Fibroblast of lung (primary cell): ENCODE measurements around the gene NID1. TPM values are rescaled to one million over a fixed set of nuclear protein-coding genes. Genes with fewer than 3 reads are reported as not detected.

Experiments used
- DNase-seq, 2 donors: peaks; one replicate each; pipeline versions ENCODE4 v3.0.0 to v3.0.0-alpha.2; 2010; ENCODE audit warnings: low read depth in 2 of 2
- H2AFZ ChIP-seq: 2 replicates; pipeline ENCODE4 v1.5.1; 2012; ENCODE audit warnings: low read length, control low read depth, inconsistent platforms
- H3K27ac ChIP-seq: 2 replicates; pipeline ENCODE4 v1.5.1; 2011; ENCODE audit warnings: low read length, control low read depth; ENCODE audit not compliant: insufficient read depth
- H3K27me3 ChIP-seq: 2 replicates; pipeline ENCODE4 v1.5.1; 2011; ENCODE audit warnings: mild to moderate bottlenecking, low read length; ENCODE audit not compliant: control insufficient read depth, insufficient read depth
- H3K36me3 ChIP-seq: 2 replicates; pipeline ENCODE4 v1.5.1; 2011; ENCODE audit warnings: low read length; ENCODE audit not compliant: control insufficient read depth, insufficient read depth
- H3K4me1 ChIP-seq: 2 replicates; pipeline ENCODE4 v1.5.1; 2011; ENCODE audit warnings: low read length; ENCODE audit not compliant: control insufficient read depth, insufficient read depth; ENCODE audit errors: extremely low read depth
- H3K4me2 ChIP-seq: 2 replicates; pipeline ENCODE4 v1.5.1; 2011; ENCODE audit warnings: low read length, control low read depth; ENCODE audit not compliant: insufficient read depth; ENCODE audit errors: extremely low read depth
- H3K4me3 ChIP-seq, 4 experiments: fragments of 200-600 bp in 1 of 4; sonication (generic) in 1 of 4; replicated peaks in 1 of 4; 2 replicates each; pipeline ENCODE4 v1.5.1; 2011 to 2016; ENCODE audit warnings: low read length in 4 of 4, low read depth in 3 of 4, mild to moderate bottlenecking in 3 of 4, control low read depth in 2 of 4, inconsistent platforms in 1 of 4, mixed read lengths in 1 of 4; ENCODE audit not compliant: insufficient read depth in 1 of 4; ENCODE audit errors: control extremely low read depth in 1 of 4
- H3K79me2 ChIP-seq: 2 replicates; pipeline ENCODE4 v1.5.1; 2012; ENCODE audit warnings: mild to moderate bottlenecking, low read length, inconsistent platforms; ENCODE audit not compliant: control insufficient read depth, insufficient read depth
- H3K9ac ChIP-seq: 2 replicates; pipeline ENCODE4 v1.5.1; 2011; ENCODE audit warnings: mild to moderate bottlenecking, low read length, control low read depth; ENCODE audit not compliant: insufficient read depth
- H3K9me3 ChIP-seq: 2 replicates; pipeline ENCODE4 v1.5.1; 2012; ENCODE audit warnings: low read depth, low read length; ENCODE audit not compliant: control insufficient read depth, insufficient read depth
- H4K20me1 ChIP-seq: 2 replicates; pipeline ENCODE4 v1.5.1; 2011; ENCODE audit warnings: low read length; ENCODE audit not compliant: control insufficient read depth, insufficient read depth; ENCODE audit errors: extremely low read depth
- EZH2 ChIP-seq: IDR thresholded peaks from 2 replicates; pipeline ENCODE4 v1.5.1; 2012; ENCODE audit warnings: low read length, control low read depth, mild to moderate bottlenecking; ENCODE audit errors: missing control alignments
- polyA plus RNA-seq, 2 donors: library from polyadenylated mRNA; depleted of rRNA in 1 of 2; stranded (reverse) in 1 of 2; unstranded in 1 of 2; fragments of >200 nt; gene quantifications; 2 replicates each; pipeline ENCODE4 v1.2.1, GENCODE V29; 2011 to 2012; ENCODE audit warnings: missing spikeins in 1 of 2
- total RNA-seq: library from RNA; depleted of rRNA; stranded (reverse); fragments of >200 nt; gene quantifications from 2 replicates; pipeline ENCODE4 v1.2.1, GENCODE V29; 2014
- TF ChIP-seq, protein P1 (sequence below), 2 donors: IDR thresholded peaks in 1 of 2; conservative IDR thresholded peaks in 1 of 2; 1 replicate in 1 of 2; 2 replicates in 1 of 2; pipeline ENCODE4 v1.5.1; 2011 to 2012; ENCODE audit warnings: low read length in 2 of 2, control low read depth in 1 of 2, inconsistent platforms in 1 of 2, low read depth in 1 of 2, mild to moderate bottlenecking in 1 of 2

The NID1 gene
- total and polyA plus RNA-seq, 2 donors (not counting 1 experiment from before 2014, with no cell fraction given), result 29.1 to 152 TPM

DNA sequence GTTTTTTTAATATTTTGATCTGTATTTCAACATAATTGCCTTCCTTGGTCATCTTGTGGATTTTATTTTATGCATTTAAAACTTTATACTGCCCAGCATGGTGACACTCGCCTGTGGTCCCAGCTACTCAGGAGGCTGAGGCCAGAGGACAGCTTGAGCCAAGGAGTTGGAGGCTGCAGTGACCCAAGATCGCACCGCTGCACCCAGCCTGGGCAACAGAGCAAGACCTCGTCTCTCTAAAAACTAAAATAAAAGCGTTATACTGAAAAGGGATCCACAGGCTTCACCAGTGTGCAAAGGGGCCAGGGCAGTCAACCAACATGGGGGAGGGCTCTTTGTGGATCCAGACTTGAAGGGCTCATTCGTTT lies 1.4 kb downstream of the NID1 start:
- Histone ChIP-seq H3K4me1 (peaks cover 4% of the 10 kb centered on the region), H3K27me3 (no peaks in the 10 kb centered on the region), H4K20me1 (no peaks in the 10 kb centered on the region), H2AFZ (peak overlapping the region; percentile 70), H3K4me2 (peak overlapping the region; percentile 86), H3K4me3 (peak overlapping the region; percentile 71 to 86 (median 74)), H3K79me2 (peaks cover 27% of the 10 kb centered on the region), H3K9ac (peak overlapping the region; percentile 81), H3K36me3 (no peaks in the 10 kb centered on the region), H3K9me3 (no peaks in the 10 kb centered on the region), H3K27ac (peak overlapping the region; percentile 63)
- TF ChIP-seq, protein P1, sequence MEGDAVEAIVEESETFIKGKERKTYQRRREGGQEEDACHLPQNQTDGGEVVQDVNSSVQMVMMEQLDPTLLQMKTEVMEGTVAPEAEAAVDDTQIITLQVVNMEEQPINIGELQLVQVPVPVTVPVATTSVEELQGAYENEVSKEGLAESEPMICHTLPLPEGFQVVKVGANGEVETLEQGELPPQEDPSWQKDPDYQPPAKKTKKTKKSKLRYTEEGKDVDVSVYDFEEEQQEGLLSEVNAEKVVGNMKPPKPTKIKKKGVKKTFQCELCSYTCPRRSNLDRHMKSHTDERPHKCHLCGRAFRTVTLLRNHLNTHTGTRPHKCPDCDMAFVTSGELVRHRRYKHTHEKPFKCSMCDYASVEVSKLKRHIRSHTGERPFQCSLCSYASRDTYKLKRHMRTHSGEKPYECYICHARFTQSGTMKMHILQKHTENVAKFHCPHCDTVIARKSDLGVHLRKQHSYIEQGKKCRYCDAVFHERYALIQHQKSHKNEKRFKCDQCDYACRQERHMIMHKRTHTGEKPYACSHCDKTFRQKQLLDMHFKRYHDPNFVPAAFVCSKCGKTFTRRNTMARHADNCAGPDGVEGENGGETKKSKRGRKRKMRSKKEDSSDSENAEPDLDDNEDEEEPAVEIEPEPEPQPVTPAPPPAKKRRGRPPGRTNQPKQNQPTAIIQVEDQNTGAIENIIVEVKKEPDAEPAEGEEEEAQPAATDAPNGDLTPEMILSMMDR (conservative IDR thresholded peaks at IDR 0.05 in 1 of 2, IDR thresholded peaks at IDR 0.05 in 1 of 2; ENCODE audit: low read depth in 1 of 2, low read length in 2 of 2), result no peak
- TF ChIP-seq EZH2, result no peak
- no peak for DNase-seq

DNA sequence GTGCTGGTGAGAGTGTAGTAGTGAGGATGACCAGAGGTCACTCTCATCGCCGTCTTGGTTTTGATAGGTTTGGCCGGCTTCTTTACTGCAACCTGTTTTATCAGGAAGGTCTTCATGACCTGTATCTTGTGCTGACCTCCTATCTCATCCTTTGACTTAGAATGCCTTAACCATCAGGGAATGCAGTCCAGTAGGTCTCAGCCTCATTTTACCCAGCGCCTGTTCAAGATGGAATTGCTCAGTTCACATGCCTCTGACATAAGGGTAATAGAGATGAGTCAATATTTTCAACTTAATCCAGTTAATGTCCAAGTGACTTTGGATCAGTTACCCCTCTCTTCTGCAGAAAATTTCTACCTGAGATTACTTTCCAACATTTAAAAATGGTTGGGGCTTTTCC lies 4.6 kb downstream of the NID1 start:
- Histone ChIP-seq H3K9ac (no peak overlapping the region), H3K79me2 (peaks cover 38% of the 10 kb centered on the region), H3K4me1 (peaks cover 7% of the 10 kb centered on the region), H2AFZ (no peak overlapping the region), H3K9me3 (no peaks in the 10 kb centered on the region), H3K36me3 (no peaks in the 10 kb centered on the region), H3K27ac (no peak overlapping the region), H3K4me3 (no peak overlapping the region), H3K27me3 (no peaks in the 10 kb centered on the region), H3K4me2 (no peak overlapping the region), H4K20me1 (no peaks in the 10 kb centered on the region)
- TF ChIP-seq, protein P1 (conservative IDR thresholded peaks at IDR 0.05 in 1 of 2, IDR thresholded peaks at IDR 0.05 in 1 of 2; ENCODE audit: low read depth in 1 of 2, low read length in 2 of 2), result no peak
- no peak for TF ChIP-seq EZH2
- DNase-seq, result no peak

DNA sequence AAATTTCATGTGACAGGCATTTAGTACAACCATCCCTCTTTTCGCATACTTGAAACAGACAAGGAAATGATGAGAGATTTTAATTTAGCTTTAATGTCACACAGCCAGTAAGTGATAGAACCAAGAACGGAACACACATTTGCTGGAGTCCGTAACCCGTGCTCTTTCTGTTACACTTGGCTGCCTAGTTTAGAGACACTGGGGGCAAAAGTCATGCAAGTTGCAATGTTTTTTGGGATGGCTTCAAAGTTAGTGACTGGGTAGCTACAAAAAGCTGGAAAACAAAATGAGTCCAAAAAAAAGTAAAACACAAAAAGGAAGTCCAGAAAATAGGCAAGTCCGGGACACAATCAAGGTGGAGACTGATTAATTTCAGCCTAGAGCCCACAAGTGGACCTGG lies 5.9 kb downstream of the NID1 start:
- Histone ChIP-seq H3K9me3 (no peaks in the 10 kb centered on the region), H2AFZ (no peak overlapping the region), H3K27me3 (no peaks in the 10 kb centered on the region), H3K27ac (no peak overlapping the region), H3K79me2 (peaks cover 36% of the 10 kb centered on the region), H3K4me1 (peaks cover 7% of the 10 kb centered on the region), H3K4me2 (peak overlapping the region; percentile 42), H3K9ac (no peak overlapping the region), H4K20me1 (no peaks in the 10 kb centered on the region), H3K4me3 (peak overlapping the region; percentile 2 to 47 (median 10)), H3K36me3 (no peaks in the 10 kb centered on the region)
- TF ChIP-seq, protein P1 (conservative IDR thresholded peaks at IDR 0.05 in 1 of 2, IDR thresholded peaks at IDR 0.05 in 1 of 2; ENCODE audit: low read depth in 1 of 2, low read length in 2 of 2), result no peak
- no peak for TF ChIP-seq EZH2
- no peak for DNase-seq
